Measurements from ENCODE around the gene LMAN1. TPM values are rescaled to one million over a fixed set of nuclear protein-coding genes. Genes with fewer than 3 reads are reported as not detected.

Gene LMAN1
- total RNA-seq, 1 donor from 2014 or later, result 180 TPM

- DNase-seq (ENCODE audit: low read depth), result no peak
Measured at GRCh38 chr18:59306640-59307039, 52.4 kb downstream of the LMAN1 start.

GRCh38 chr18:59305295-59305694 is 53.8 kb downstream of the LMAN1 start:
- DNase-seq (ENCODE audit: low read depth), result no peak

GRCh38 chr18:59303656-59304195 is 55.3 kb downstream of the LMAN1 start:
- no peak for DNase-seq (ENCODE audit: low read depth)

- no peak for DNase-seq (ENCODE audit: low read depth)
Measured at GRCh38 chr18:59303006-59303405, 56.1 kb downstream of the LMAN1 start.

- DNase-seq (ENCODE audit: low read depth), result no peak
Measured at GRCh38 chr18:59301929-59302328, 57.1 kb downstream of the LMAN1 start.

- DNase-seq (ENCODE audit: low read depth), result no peak
Measured at GRCh38 chr18:59300676-59301285, 58.3 kb downstream of the LMAN1 start.

- DNase-seq (ENCODE audit: low read depth), result no peak
Measured at GRCh38 chr18:59298871-59299270, 60.2 kb downstream of the LMAN1 start.

GRCh38 chr18:59293317-59293716 is 65.7 kb downstream of the LMAN1 start:
- no peak for DNase-seq (ENCODE audit: low read depth)

GRCh38 chr18:59286341-59286740 is 72.7 kb downstream of the LMAN1 start:
- DNase-seq (ENCODE audit: low read depth), result no peak

GRCh38 chr18:59282341-59282740 is 76.7 kb downstream of the LMAN1 start:
- no peak for DNase-seq (ENCODE audit: low read depth)

GRCh38 chr18:59279722-59280121 is 79.3 kb downstream of the LMAN1 start:
- no peak for DNase-seq (ENCODE audit: low read depth)

GRCh38 chr18:59279193-59279592 is 79.9 kb downstream of the LMAN1 start:
- DNase-seq (ENCODE audit: low read depth), result no peak

GRCh38 chr18:59278793-59279192 is 80.3 kb downstream of the LMAN1 start:
- DNase-seq (ENCODE audit: low read depth), result no peak

Other genes starting within 250 kb of the LMAN1 start
- 16.1 and 24.3 TPM in 2 replicates for gene SEC11C, start 219.4 kb downstream of the LMAN1 start, total RNA-seq
- gene GRP, start 139.1 kb downstream of the LMAN1 start, total RNA-seq, result not detected in 2 replicates
- gene RAX, start 85.8 kb downstream of the LMAN1 start, total RNA-seq, result not detected in 2 replicates
- not detected in 2 replicates for gene CPLX4, start 40.6 kb downstream of the LMAN1 start, total RNA-seq